ENCODE measurements around the gene ENPP3. TPM values are rescaled to one million over a fixed set of nuclear protein-coding genes. Genes with fewer than 3 reads are reported as not detected.

The ENPP3 gene
- total and polyA plus RNA-seq, 2 of the 13 experiments (the other 11 are each of a cell fraction or from before 2014, with no cell fraction given): 40.0 to 75.4 TPM

- ATAC-seq (no peak), FAIRE-seq (no peak), DNase-seq (ENCODE audit: low spot score) (no peak)
- WGBS (ENCODE audit: low lambda C conversion rate): 94% methylated on average over 2 of the region's 2 CpGs
- intact Hi-C loops (cut with micrococcal nuclease; ENCODE audit: unreplicated experiment): no loop called here
- no TSS peak for BruUV-seq (replicated peaks)
- TF ChIP-seq EHMT2 (IDR thresholded peaks at IDR 0.05; ENCODE audit: borderline replicate concordance, low read depth, low read length) (no peak), ZBTB3 (CRISPR knock-in tag; IDR thresholded peaks at IDR 0.05; ENCODE audit: borderline replicate concordance, low read depth) (no peak), ZNF121 (CRISPR knock-in tag; IDR thresholded peaks at IDR 0.05) (no peak), ZNF552 (CRISPR knock-in tag; IDR thresholded peaks at IDR 0.05; ENCODE audit: borderline replicate concordance) (no peak), ZNF543 (CRISPR knock-in tag; IDR thresholded peaks at IDR 0.05) (no peak), ZNF20 (CRISPR knock-in tag; IDR thresholded peaks at IDR 0.05) (no peak), POLR2A (IDR thresholded peaks at IDR 0.05; ENCODE audit: insufficient read depth in 1 of 2, low read depth in 2 of 2, low read length in 2 of 2) (no peak), GZF1 (CRISPR knock-in tag; IDR thresholded peaks at IDR 0.05) (no peak)
- POLR2A ChIA-PET: no interaction called here
- Histone ChIP-seq H3K4me2 (ENCODE audit: low read depth, low read length) (no peak overlapping the region), H3K9ac (ENCODE audit: insufficient read depth, low read depth, low read length) (no peak overlapping the region), H3K27me3 (ENCODE audit: control insufficient read depth in 1 of 2, insufficient read depth in 2 of 2, low read length in 2 of 2) (no peaks in the 10 kb centered on the region), H3K36me3 (replicated peaks in 1 of 2; ENCODE audit: control insufficient read depth in 1 of 2, insufficient read depth in 2 of 2, low read length in 2 of 2) (peaks cover 17 to 51% of the 10 kb centered on the region in 2 experiments), H3K4me1 (ENCODE audit: insufficient read depth, low read length) (no peaks in the 10 kb centered on the region), H3K79me2 (ENCODE audit: insufficient read depth, low read length) (no peaks in the 10 kb centered on the region), H2AFZ (ENCODE audit: low read length) (no peak overlapping the region), H4K20me1 (ENCODE audit: insufficient read depth, low read length) (no peaks in the 10 kb centered on the region), H3K4me3 (replicated peaks in 1 of 3; ENCODE audit: insufficient read depth in 1 of 3, low read depth in 2 of 3, low read length in 3 of 3) (no peak overlapping the region), H3K9me3 (ENCODE audit: low read length) (no peaks in the 10 kb centered on the region), H3K27ac (ENCODE audit: extremely low read length, insufficient read depth, low read length) (no peak overlapping the region)
- in situ Hi-C loops (cut with HindIII; ENCODE audit: extremely low pct_ligation_motif_present, low pct_unique_long_range_greater_than_20kb): no loop called here
- CTCF ChIA-PET (ENCODE audit: low intra/inter-chr PET ratio, low total read pairs): no interaction called here
Measured at GRCh38 chr6:131673184-131673583, 36.1 kb downstream of the ENPP3 start.

- H3K4me2 ChIP-seq (ENCODE audit: low read depth, low read length): no peak overlapping the region
- BruUV-seq (replicated peaks): no TSS peak
- ATAC-seq (no peak), DNase-seq (ENCODE audit: low spot score) (no peak), FAIRE-seq (no peak)
- no peaks in the 10 kb centered on the region for H4K20me1 ChIP-seq (ENCODE audit: insufficient read depth, low read length)
- peaks cover 17 to 74% of the 10 kb centered on the region in 2 experiments for H3K36me3 ChIP-seq (replicated peaks in 1 of 2; ENCODE audit: control insufficient read depth in 1 of 2, insufficient read depth in 2 of 2, low read length in 2 of 2)
- no peaks in the 10 kb centered on the region for H3K79me2 ChIP-seq (ENCODE audit: insufficient read depth, low read length)
- intact Hi-C loops (cut with micrococcal nuclease; ENCODE audit: unreplicated experiment) (no loop called here), in situ Hi-C loops (cut with HindIII; ENCODE audit: extremely low pct_ligation_motif_present, low pct_unique_long_range_greater_than_20kb) (loop anchor here (25.0 kb wide), 1 partner anchor 534 kb away; no protein-coding TSS in a partner anchor)
- no peak overlapping the region for H3K27ac ChIP-seq (ENCODE audit: extremely low read length, insufficient read depth, low read length)
- no peak overlapping the region for H3K4me3 ChIP-seq (replicated peaks in 1 of 3; ENCODE audit: insufficient read depth in 1 of 3, low read depth in 2 of 3, low read length in 3 of 3)
- H2AFZ ChIP-seq (ENCODE audit: low read length): no peak overlapping the region
- ChIA-PET POLR2A (no interaction called here), CTCF (ENCODE audit: low intra/inter-chr PET ratio, low total read pairs) (no interaction called here)
- 97% methylated on average over 5 of the region's 5 CpGs for WGBS (ENCODE audit: low lambda C conversion rate)
- no peaks in the 10 kb centered on the region for H3K9me3 ChIP-seq (ENCODE audit: low read length)
- H3K4me1 ChIP-seq (ENCODE audit: insufficient read depth, low read length): no peaks in the 10 kb centered on the region
- no peak overlapping the region for H3K9ac ChIP-seq (ENCODE audit: insufficient read depth, low read depth, low read length)
- no peaks in the 10 kb centered on the region for H3K27me3 ChIP-seq (ENCODE audit: control insufficient read depth in 1 of 2, insufficient read depth in 2 of 2, low read length in 2 of 2)
- TF ChIP-seq RNF2 (conservative IDR thresholded peaks at IDR 0.05; ENCODE audit: low read depth) (no peak), GTF3A (CRISPR knock-in tag; conservative IDR thresholded peaks at IDR 0.05) (no peak), TSC22D2 (CRISPR knock-in tag; IDR thresholded peaks at IDR 0.05; ENCODE audit: borderline replicate concordance) (no peak), ZNF136 (CRISPR knock-in tag; IDR thresholded peaks at IDR 0.05; ENCODE audit: low read depth) (no peak), ATF2 (CRISPR knock-in tag; IDR thresholded peaks at IDR 0.05) (no peak), JUN (CRISPR knock-in tag; IDR thresholded peaks at IDR 0.05) (no peak), TEAD2 (CRISPR knock-in tag; IDR thresholded peaks at IDR 0.05) (no peak), RBM22 (optimal IDR thresholded peaks at IDR 0.05; ENCODE audit: low read length) (no peak), ZNF367 (CRISPR knock-in tag; IDR thresholded peaks at IDR 0.05; ENCODE audit: borderline replicate concordance) (no peak)
Measured at GRCh38 chr6:131678442-131678841, 41.3 kb downstream of the ENPP3 start.
